ENCODE data around the gene FGFR4.
"Not testable (repeated sequence)": the region's sequence is repeated elsewhere in the genome, so short reads cannot be mapped to it uniquely, and the experiment has no call there.

Gene FGFR4

DNA sequence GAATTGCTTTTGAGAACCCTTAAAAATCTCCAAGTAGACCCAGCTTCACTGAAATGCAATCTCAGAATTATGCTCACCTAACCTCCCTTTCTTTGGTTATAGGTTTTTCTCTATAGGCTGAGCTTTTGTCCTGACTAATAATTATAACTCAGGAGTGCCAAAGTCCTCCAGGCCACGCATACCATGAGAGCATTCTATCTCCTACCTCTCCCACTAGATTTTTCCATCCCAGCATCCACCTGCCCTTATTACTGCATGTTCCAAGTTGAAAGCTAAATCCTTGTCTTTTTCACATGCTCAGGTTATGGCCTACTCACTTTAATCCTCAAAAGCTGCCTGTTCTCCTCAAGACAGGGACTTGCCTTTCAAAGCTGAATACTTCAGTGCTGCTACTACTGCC is 42.1 kb upstream of the FGFR4 start:
- POLR2A ChIA-PET = no interaction called here
- CTCF ChIA-PET = interaction anchor here (3.3 kb wide), 1 partner anchor 27 kb away, joined by 16 read pairs; no protein-coding TSS in a partner anchor

DNA sequence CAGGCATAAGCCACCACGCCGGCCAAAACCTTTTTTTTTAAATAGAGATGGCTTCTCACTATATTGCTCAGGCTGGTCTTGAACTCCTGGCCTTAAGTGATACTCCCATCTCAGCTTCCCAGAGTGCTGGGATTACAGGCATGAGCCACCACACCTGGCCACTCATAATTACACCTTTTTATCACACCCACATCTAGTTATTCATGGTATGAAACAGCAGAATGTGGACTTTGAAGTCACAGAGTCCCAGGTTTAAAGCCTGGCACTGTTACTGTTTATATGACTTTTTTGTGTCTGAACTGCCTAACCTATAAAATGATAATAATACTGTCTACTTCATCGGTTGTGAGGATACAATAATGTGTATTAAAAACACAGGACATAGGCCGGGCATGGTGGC is 41.1 kb upstream of the FGFR4 start:
- TF ChIP-seq, protein P1, sequence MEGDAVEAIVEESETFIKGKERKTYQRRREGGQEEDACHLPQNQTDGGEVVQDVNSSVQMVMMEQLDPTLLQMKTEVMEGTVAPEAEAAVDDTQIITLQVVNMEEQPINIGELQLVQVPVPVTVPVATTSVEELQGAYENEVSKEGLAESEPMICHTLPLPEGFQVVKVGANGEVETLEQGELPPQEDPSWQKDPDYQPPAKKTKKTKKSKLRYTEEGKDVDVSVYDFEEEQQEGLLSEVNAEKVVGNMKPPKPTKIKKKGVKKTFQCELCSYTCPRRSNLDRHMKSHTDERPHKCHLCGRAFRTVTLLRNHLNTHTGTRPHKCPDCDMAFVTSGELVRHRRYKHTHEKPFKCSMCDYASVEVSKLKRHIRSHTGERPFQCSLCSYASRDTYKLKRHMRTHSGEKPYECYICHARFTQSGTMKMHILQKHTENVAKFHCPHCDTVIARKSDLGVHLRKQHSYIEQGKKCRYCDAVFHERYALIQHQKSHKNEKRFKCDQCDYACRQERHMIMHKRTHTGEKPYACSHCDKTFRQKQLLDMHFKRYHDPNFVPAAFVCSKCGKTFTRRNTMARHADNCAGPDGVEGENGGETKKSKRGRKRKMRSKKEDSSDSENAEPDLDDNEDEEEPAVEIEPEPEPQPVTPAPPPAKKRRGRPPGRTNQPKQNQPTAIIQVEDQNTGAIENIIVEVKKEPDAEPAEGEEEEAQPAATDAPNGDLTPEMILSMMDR (IDR thresholded peaks at IDR 0.05; ENCODE audit: insufficient read depth, low read length, missing control alignments) = no peak
- H3K4me3 ChIP-seq (ENCODE audit: low read depth, low read length) = no peak overlapping the region
- POLR2A ChIA-PET = no interaction called here
- CTCF ChIA-PET = interaction anchor here (3.3 kb wide), 1 partner anchor 26 kb away, joined by 16 read pairs; no protein-coding TSS in a partner anchor
- no peak for DNase-seq (ENCODE audit: low read depth, low spot score)

More for the DNA sequence above, 42.1 kb upstream of the FGFR4 start:
- TF ChIP-seq, protein P1 (IDR thresholded peaks at IDR 0.05; ENCODE audit: insufficient read depth, low read length, missing control alignments) = no peak
- no peak for DNase-seq (ENCODE audit: low read depth, low spot score)
- H3K4me3 ChIP-seq (ENCODE audit: low read depth, low read length) = no peak overlapping the region

DNA sequence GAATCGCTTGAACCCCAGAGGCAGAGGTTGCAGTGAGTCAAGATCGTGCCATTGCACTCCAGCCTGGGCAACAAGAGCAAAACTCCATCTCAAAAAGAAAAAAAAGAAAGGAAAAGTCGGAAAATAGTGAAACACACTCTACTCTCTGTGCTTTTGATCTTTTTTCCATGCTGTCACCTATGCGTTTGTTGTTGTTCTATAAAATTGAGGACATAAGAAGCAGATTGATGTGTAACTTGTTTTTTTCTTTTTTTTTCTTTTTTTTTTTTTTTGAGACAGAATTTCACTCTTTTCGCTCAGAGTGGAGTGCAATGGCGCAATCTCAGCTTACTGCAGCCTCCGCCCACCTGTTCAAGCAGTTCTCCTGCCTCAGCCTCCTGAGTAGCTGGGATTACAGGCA is 38.2 kb upstream of the FGFR4 start:
- DNase-seq (ENCODE audit: low read depth, low spot score); CTCF ChIA-PET; H3K4me3 ChIP-seq (ENCODE audit: low read depth, low read length); POLR2A ChIA-PET: not testable (repeated sequence)

DNA sequence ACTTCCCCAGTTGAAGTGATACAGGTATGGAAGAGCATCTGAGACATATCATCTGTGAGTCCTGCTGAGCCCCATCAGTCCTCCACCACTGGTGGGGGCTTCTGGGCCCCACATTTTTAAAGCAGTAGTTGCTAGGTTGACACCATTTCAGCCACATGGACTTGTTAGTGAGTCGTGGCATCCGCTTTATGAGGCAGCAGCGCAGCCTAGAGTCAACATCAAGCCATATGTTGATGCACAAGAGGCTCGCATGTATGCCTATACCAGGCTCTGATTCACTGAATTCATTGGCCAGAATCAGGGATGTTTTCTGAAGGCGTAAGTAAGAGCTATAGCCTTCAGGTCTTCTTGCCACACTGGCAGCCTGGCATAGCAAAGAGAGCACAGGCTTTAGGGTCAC is 37.4 kb upstream of the FGFR4 start:
- H3K4me3 ChIP-seq (ENCODE audit: low read depth, low read length) = no peak overlapping the region
- TF ChIP-seq, protein P1 (IDR thresholded peaks at IDR 0.05; ENCODE audit: insufficient read depth, low read length, missing control alignments) = no peak
- ChIA-PET POLR2A (no interaction called here), CTCF (no interaction called here)
- DNase-seq (ENCODE audit: low read depth, low spot score) = no peak

DNA sequence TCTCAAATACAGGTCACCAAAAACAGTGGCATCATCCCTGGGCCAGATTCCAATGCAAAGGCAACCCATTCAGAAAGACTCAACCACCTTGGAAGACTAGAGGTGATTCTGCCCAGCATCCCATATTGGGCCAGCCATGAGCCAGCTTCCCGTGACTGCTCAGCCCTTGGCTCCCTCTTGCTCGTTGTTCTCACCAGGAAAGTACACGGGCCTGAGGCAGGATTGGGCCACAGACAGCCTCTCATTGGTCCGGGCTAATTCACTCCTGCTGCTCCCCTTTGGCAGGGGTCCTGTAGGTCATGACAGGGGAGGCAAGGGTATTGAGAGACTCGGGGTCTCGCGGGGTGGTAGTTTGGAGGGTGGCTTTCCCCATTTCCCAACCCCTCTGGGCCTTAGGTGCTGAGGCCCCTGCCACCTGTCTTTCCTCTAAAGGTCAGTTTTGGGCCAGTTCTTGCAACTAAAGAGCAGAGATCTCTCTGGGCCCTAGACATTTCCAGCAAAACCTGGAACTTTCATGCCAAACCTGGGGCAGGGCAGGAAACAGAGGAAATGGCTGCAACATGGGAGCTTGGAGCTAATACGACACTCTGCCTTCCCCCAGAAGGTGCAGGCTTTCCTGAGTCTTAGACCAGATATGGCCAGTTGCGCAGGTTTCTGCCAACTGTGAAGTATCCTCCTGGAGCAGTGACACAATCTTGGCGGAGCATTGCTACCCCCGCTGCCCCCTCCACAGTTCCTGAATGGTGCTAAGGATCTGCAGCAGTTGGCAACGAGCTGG is 22.0 kb upstream of the FGFR4 start:
- no peak overlapping the region for H3K4me3 ChIP-seq (ENCODE audit: low read depth, low read length)
- CTCF ChIA-PET = interaction anchor here (0.8 to 10.3 kb wide), 4 partner anchors 6 to 404 kb away, joined by 3 to 189 read pairs (median 53); partner anchors contain the start of gene FGFR4
- no peak for DNase-seq (ENCODE audit: low read depth, low spot score)
- TF ChIP-seq, protein P1 (IDR thresholded peaks at IDR 0.05; ENCODE audit: insufficient read depth, low read length, missing control alignments) = no peak
- POLR2A ChIA-PET = interaction anchor here (0.5 kb wide), 1 partner anchor 155 kb away, joined by 3 read pairs; no protein-coding TSS in a partner anchor

DNA sequence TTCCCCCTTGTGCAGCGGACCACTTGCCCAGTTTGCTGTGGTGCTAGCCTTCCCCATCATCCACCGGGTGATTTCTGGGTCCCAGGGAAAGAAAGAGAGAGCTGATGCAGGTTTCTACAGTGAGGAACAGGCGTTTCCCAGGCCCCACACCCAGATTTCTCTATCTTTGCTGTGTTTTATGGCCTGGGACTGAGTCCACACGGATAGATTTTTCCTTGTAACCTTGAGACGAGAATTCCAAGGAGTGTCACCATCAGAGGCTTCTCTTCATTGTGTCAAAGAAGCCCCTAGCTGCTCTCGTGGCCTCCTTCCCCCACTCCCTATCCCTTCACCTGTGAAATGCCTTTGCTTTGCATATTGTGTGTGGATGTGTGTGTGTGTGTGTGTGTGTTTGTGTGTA is 21.2 kb upstream of the FGFR4 start:
- POLR2A ChIA-PET = no interaction called here
- CTCF ChIA-PET = interaction anchor here (0.8 to 10.3 kb wide), 3 partner anchors 5 to 20 kb away, joined by 3 to 189 read pairs (median 103); partner anchors contain the start of gene FGFR4
- TF ChIP-seq, protein P1 (IDR thresholded peaks at IDR 0.05; ENCODE audit: insufficient read depth, low read length, missing control alignments) = no peak
- H3K4me3 ChIP-seq (ENCODE audit: low read depth, low read length) = no peak overlapping the region
- DNase-seq (ENCODE audit: low read depth, low spot score) = no peak
